ENCODE data around the gene CCDC61.

GRCh38 chr19:46052896-46053295 is 57.6 kb downstream of the CCDC61 start:
- TF ChIP-seq CTCF (IDR thresholded peaks at IDR 0.05; ENCODE audit: borderline replicate concordance, extremely low read depth, low read length, poor library complexity, severe bottlenecking) (no peak), EZH2 (IDR thresholded peaks at IDR 0.05; ENCODE audit: borderline replicate concordance, low read depth, low read length, severe bottlenecking) (no peak)
